ENCODE results near the gene DAD1. TPM values are rescaled to one million over a fixed set of nuclear protein-coding genes. Genes with fewer than 3 reads are reported as not detected.

DAD1 gene
- total and polyA plus RNA-seq, 12 donors: 82.4 to 420 (median 136) TPM

- 95 to 96% methylated on average over 5 of the region's 5 CpGs for WGBS, 2 donors
- intact Hi-C loops (cut with DNase I): no loop called here
- H3K4me3 ChIP-seq: no peak overlapping the region
These were observed 54.5 kb downstream of the DAD1 start for GRCh38 chr14:22534547-22534946.

GRCh38 chr14:22533739-22534359 is 55.2 kb downstream of the DAD1 start:
- Histone ChIP-seq H3K4me1 (peaks cover 0 to 52% (median 24%) of the 10 kb centered on the region in 9 donors), H3K27me3 (no peaks in the 10 kb centered on the region), H3K9me3 (no peaks in the 10 kb centered on the region), H3K4me3 (peak overlapping the region in 1 of 10 donors; percentile 1), H3K36me3 (no peaks in the 10 kb centered on the region), H3K27ac (peak overlapping the region in 1 of 10 donors; percentile 16)
- intact Hi-C loops (cut with DNase I): no loop called here
- no peak for ATAC-seq
- no peak for TF ChIP-seq CTCF (IDR thresholded peaks at IDR 0.05)
- 95 to 97% methylated on average over 8 of the region's 8 CpGs for WGBS, 2 donors
- no peak for DNase-seq

More at GRCh38 chr14:22534547-22534946, 54.5 kb downstream of the DAD1 start:
- peak overlapping the region in 1 of 10 donors; percentile 15 for H3K27ac ChIP-seq
- no peak for TF ChIP-seq CTCF (IDR thresholded peaks at IDR 0.05)
- DNase-seq: no peak
- peaks cover 0 to 57% (median 24%) of the 10 kb centered on the region in 9 donors for H3K4me1 ChIP-seq
- ATAC-seq: no peak
- H3K27me3 ChIP-seq: no peaks in the 10 kb centered on the region
- no peaks in the 10 kb centered on the region for H3K9me3 ChIP-seq
- H3K36me3 ChIP-seq: no peaks in the 10 kb centered on the region

- 86 to 88% methylated on average over 2 of the region's 2 CpGs for WGBS, 2 donors
- Histone ChIP-seq H3K36me3 (no peaks in the 10 kb centered on the region), H3K4me1 (peaks cover 0 to 46% (median 23%) of the 10 kb centered on the region in 9 donors), H3K4me3 (peak overlapping the region in 1 of 10 donors; percentile 1), H3K27me3 (no peaks in the 10 kb centered on the region), H3K9me3 (no peaks in the 10 kb centered on the region), H3K27ac (peak overlapping the region in 2 of 10 donors; percentile 16 to 32)
- no peak for ATAC-seq
- TF ChIP-seq CTCF (IDR thresholded peaks at IDR 0.05): no peak
- intact Hi-C loops (cut with DNase I): no loop called here
- no peak for DNase-seq
These were observed 55.8 kb downstream of the DAD1 start for GRCh38 chr14:22533057-22533704.

GRCh38 chr14:22532345-22533056 is 56.5 kb downstream of the DAD1 start:
- no peaks in the 10 kb centered on the region for H3K9me3 ChIP-seq

More at GRCh38 chr14:22532345-22533056, 56.5 kb downstream of the DAD1 start:
- H3K36me3 ChIP-seq: no peaks in the 10 kb centered on the region
- peak overlapping the region in 3 of 10 donors; percentile 16 to 32 (median 28) for H3K27ac ChIP-seq
- TF ChIP-seq CTCF (IDR thresholded peaks at IDR 0.05): no peak
- WGBS, 2 donors: 41 to 44% methylated on average over 3 of the region's 3 CpGs
- intact Hi-C loops (cut with DNase I): no loop called here
- H3K4me1 ChIP-seq: peaks cover 0 to 39% (median 21%) of the 10 kb centered on the region in 9 donors
- ATAC-seq: peak in 2 of 8 donors; percentile 35 to 54
- H3K27me3 ChIP-seq: no peaks in the 10 kb centered on the region
- DNase-seq: no peak
- H3K4me3 ChIP-seq: no peak overlapping the region

All from heart right ventricle (tissue), 16 donors.